ENCODE measurements around the gene APC2.
"Not testable (repeated sequence)": the region's sequence is repeated elsewhere in the genome, so short reads cannot be mapped to it uniquely, and the experiment has no call there.

The APC2 gene

GRCh38 chr19:1514986-1515721, 65.2 kb downstream of the APC2 start:
- no peak for DNase-seq

GRCh38 chr19:1516395-1516753, 66.5 kb downstream of the APC2 start:
- no peak for DNase-seq

- DNase-seq = no peak
Observed at GRCh38 chr19:1518471-1518870, 68.5 kb downstream of the APC2 start.

- not testable (repeated sequence) for DNase-seq
Observed at GRCh38 chr19:1519802-1520201, 69.9 kb downstream of the APC2 start.

GRCh38 chr19:1520203-1520780, 70.4 kb downstream of the APC2 start:
- no peak for DNase-seq

- no peak for DNase-seq
Observed at GRCh38 chr19:1521636-1522035, 71.7 kb downstream of the APC2 start.

- no peak for DNase-seq
Observed at GRCh38 chr19:1522061-1522460, 72.1 kb downstream of the APC2 start.

GRCh38 chr19:1522838-1523237, 72.9 kb downstream of the APC2 start:
- DNase-seq = no peak
